ENCODE results near the gene TADA1.

DNA sequence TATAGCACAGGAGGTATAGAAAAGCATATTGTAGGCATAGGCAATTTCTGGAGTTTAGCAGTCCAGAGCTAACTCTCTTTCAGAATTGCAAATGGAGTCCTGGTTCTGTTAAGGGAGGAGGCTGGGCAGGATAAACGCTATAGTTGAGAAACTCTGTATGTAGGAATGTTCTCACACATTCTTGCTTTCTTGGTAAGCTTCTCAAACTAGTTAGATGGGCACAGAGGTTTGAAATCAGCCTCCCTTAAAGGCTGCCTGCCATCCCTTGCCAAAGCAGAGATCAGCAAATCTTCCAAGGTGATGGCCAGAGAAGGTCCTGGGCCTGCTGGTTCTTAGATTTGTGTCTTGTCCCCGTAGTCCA lies 42.9 kb upstream of the TADA1 start:
- TF ChIP-seq POLR2A (IDR thresholded peaks at IDR 0.05) = no peak
- no peak for TF ChIP-seq EP300 (IDR thresholded peaks at IDR 0.05)

Measured in tibial nerve (tissue), 3 donors.